Measurements from ENCODE around the gene AURKAIP1. TPM values are rescaled to one million over a fixed set of nuclear protein-coding genes. Genes with fewer than 3 reads are reported as not detected.

The AURKAIP1 gene
- polyA plus RNA-seq, 1 donor from 2014 or later = 104 TPM

GRCh38 chr1:1337793-1338147 is 37.2 kb downstream of the AURKAIP1 start:
- no peak overlapping the region for H3K27ac ChIP-seq (ENCODE audit: low read length)
- no peak overlapping the region for H2AFZ ChIP-seq (ENCODE audit: low read depth, low read length)
- no peaks in the 10 kb centered on the region for H3F3A ChIP-seq (ENCODE audit: insufficient read depth, low read length, poor library complexity, severe bottlenecking)
- no peak overlapping the region for H3K4me2 ChIP-seq (ENCODE audit: low read length)
- H3K4me3 ChIP-seq (ENCODE audit: low read length) = no peak overlapping the region
- no peaks in the 10 kb centered on the region for H3K79me2 ChIP-seq (replicated peaks; ENCODE audit: insufficient read depth, low read length)
- no peaks in the 10 kb centered on the region for H4K20me1 ChIP-seq (ENCODE audit: insufficient read depth)
- no peaks in the 10 kb centered on the region for H3K27me3 ChIP-seq (ENCODE audit: insufficient read depth, low read depth, low read length)
- H3K9ac ChIP-seq (ENCODE audit: low read length) = no peak overlapping the region
- no peaks in the 10 kb centered on the region for H3K36me3 ChIP-seq (ENCODE audit: insufficient read depth, low read length)
- no peaks in the 10 kb centered on the region for H3K9me2 ChIP-seq (ENCODE audit: insufficient read depth, low read length)
- TF ChIP-seq REST (IDR thresholded peaks at IDR 0.05; ENCODE audit: borderline replicate concordance) (no peak), TAF1 (IDR thresholded peaks at IDR 0.05; ENCODE audit: low read depth) (no peak)
- H3K9me3 ChIP-seq (ENCODE audit: low read length) = no peaks in the 10 kb centered on the region

- Histone ChIP-seq H3K4me3 (ENCODE audit: low read length) (no peak overlapping the region), H3K9ac (ENCODE audit: low read length) (no peak overlapping the region), H4K20me1 (ENCODE audit: insufficient read depth) (no peaks in the 10 kb centered on the region), H2AFZ (ENCODE audit: low read depth, low read length) (no peak overlapping the region), H3F3A (ENCODE audit: insufficient read depth, low read length, poor library complexity, severe bottlenecking) (no peaks in the 10 kb centered on the region), H3K9me2 (ENCODE audit: insufficient read depth, low read length) (no peaks in the 10 kb centered on the region), H3K27ac (ENCODE audit: low read length) (no peak overlapping the region), H3K36me3 (ENCODE audit: insufficient read depth, low read length) (no peaks in the 10 kb centered on the region), H3K27me3 (ENCODE audit: insufficient read depth, low read depth, low read length) (no peaks in the 10 kb centered on the region), H3K79me2 (replicated peaks; ENCODE audit: insufficient read depth, low read length) (no peaks in the 10 kb centered on the region), H3K4me2 (ENCODE audit: low read length) (no peak overlapping the region), H3K9me3 (ENCODE audit: low read length) (no peaks in the 10 kb centered on the region)
- TF ChIP-seq EP300 (conservative IDR thresholded peaks at IDR 0.05; ENCODE audit: poor library complexity, severe bottlenecking) = no peak
- TF ChIP-seq EZH2 (IDR thresholded peaks at IDR 0.05; ENCODE audit: borderline replicate concordance, insufficient read depth, low read length, poor library complexity, severe bottlenecking) = no peak
- TF ChIP-seq REST (IDR thresholded peaks at IDR 0.05; ENCODE audit: borderline replicate concordance) = no peak
- TF ChIP-seq POLR2AphosphoS5 (IDR thresholded peaks at IDR 0.05) = no peak
- TF ChIP-seq RAD21 (conservative IDR thresholded peaks at IDR 0.05) = no peak
- TF ChIP-seq MXI1 (conservative IDR thresholded peaks at IDR 0.05; ENCODE audit: poor library complexity, severe bottlenecking) = no peak
- no peak for TF ChIP-seq TAF1 (IDR thresholded peaks at IDR 0.05; ENCODE audit: low read depth)
- TF ChIP-seq SMC3 (conservative IDR thresholded peaks at IDR 0.05; ENCODE audit: poor library complexity) = no peak
- TF ChIP-seq CTCF (IDR thresholded peaks at IDR 0.05; ENCODE audit: poor library complexity, severe bottlenecking) = no peak
These were observed 37.8 kb downstream of the AURKAIP1 start for GRCh38 chr1:1336931-1337792.

Measured in neural cell (in vitro differentiated cells).